T-helper 1 cell treated with Interleukin-12 subunit alpha and Interleukin-12 subunit beta and Interleukin-4 antibody, amounts not matched to agents 30 μg/mL and 1 μg/mL, for 36 hours (primary cell): ENCODE measurements around the gene FN3KRP.

Experiments
- H3K27ac Mint-ChIP-seq: one replicate; pipeline ENCODE4 v1.8.0; 2021; ENCODE audit warnings: mild to moderate bottlenecking, mixed read lengths
- H3K27me3 Mint-ChIP-seq: one replicate; pipeline ENCODE4 v1.8.0; 2021; ENCODE audit warnings: low read depth, mixed read lengths
- H3K36me3 Mint-ChIP-seq: one replicate; pipeline ENCODE4 v1.8.0; 2021; ENCODE audit warnings: low read depth, mixed read lengths
- H3K4me1 Mint-ChIP-seq: one replicate; pipeline ENCODE4 v1.8.0; 2021; ENCODE audit warnings: low read depth, mixed read lengths
- H3K4me3 Mint-ChIP-seq: one replicate; pipeline ENCODE4 v1.8.0; 2021; ENCODE audit warnings: mild to moderate bottlenecking, moderate library complexity, mixed read lengths
- H3K9me3 Mint-ChIP-seq: one replicate; pipeline ENCODE4 v1.8.0; 2021; ENCODE audit warnings: mixed read lengths

Gene FN3KRP

DNA sequence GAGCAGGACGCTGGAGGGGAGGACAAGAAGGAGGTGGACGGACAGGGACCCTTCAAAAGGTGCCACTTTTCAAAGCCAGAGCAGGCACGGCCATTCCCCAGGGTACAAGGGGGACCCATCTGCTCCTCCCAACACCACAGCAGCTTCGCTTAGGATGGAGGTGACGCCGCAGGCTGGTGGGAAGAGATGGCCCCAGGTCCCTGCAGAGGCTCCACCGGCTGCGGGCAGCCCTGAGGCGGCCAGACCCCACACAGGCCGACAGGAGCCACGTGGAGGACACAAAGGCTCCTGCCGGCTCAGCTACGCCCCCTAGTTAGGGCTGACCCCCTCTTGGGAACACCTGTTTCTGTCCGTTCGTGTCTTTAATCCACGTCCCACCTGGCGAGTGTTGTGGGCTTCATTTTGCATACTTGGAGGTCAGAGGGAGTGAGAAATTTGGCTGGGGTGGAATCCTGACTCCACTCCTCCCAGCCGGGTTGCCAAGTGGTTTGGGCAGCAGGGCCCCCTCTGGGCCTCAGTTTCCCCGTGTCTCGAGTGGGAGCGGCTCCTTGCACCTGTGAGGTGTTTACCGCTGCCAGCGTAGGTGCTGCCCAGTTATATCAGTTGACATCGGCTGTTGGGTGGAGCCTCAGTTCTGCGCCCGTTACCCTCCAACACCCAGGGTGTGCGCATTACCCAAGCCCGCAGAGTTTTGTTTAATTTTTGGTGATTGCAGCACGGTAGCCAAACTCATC is 5.8 kb upstream of the FN3KRP start:
- no peaks in the 10 kb centered on the region for H3K36me3 Mint-ChIP-seq
- H3K27ac Mint-ChIP-seq, result no peak overlapping the region
- peaks cover 2% of the 10 kb centered on the region for H3K4me1 Mint-ChIP-seq

GRCh38 chr17:82713071-82713723 is 3.3 kb upstream of the FN3KRP start:
- Mint-ChIP-seq H3K36me3 (peaks cover 6% of the 10 kb centered on the region), H3K27me3 (no peaks in the 10 kb centered on the region), H3K27ac (no peak overlapping the region), H3K9me3 (no peaks in the 10 kb centered on the region), H3K4me3 (no peak overlapping the region), H3K4me1 (peaks cover 12% of the 10 kb centered on the region)

More for the DNA sequence above, 5.8 kb upstream of the FN3KRP start:
- Mint-ChIP-seq H3K4me3 (no peak overlapping the region), H3K27me3 (no peaks in the 10 kb centered on the region), H3K9me3 (no peaks in the 10 kb centered on the region)

DNA sequence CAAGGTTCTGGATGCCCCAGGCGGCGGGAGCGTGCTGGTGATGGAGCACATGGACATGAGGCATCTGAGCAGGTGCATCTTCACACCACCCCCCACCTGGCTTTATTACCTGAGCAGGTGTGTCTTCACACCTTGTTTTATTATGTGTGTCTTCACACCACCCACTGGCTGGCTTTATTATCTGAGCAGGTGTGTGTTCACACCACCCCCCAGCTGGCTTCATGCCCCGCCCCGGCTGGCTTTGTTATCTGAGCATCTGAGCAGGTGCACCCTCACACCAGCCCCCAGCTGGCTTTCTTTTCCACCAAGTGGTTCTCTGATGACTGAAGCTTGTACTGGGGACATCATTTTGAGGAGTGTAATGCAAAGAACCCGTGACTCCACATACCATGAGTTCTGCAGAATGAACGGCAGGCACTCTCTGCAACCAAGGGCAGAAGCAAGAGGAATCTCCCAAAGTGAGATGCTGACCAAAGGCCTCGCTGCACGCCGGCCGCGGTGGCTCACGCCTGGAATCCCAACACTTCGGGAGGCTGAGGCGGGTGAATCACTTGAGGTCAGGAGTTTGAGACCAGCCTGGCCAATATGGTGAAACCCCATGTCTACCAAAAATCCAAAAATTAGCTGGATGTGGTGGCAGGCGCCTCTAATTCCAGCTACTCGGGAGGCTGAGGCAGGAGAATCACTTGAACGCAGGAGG is 2.6 kb downstream of the FN3KRP start:
- no peaks in the 10 kb centered on the region for H3K27me3 Mint-ChIP-seq
- H3K9me3 Mint-ChIP-seq, result no peaks in the 10 kb centered on the region
- peaks cover 19% of the 10 kb centered on the region for H3K36me3 Mint-ChIP-seq
- no peak overlapping the region for H3K27ac Mint-ChIP-seq
- peaks cover 12% of the 10 kb centered on the region for H3K4me1 Mint-ChIP-seq
- no peak overlapping the region for H3K4me3 Mint-ChIP-seq

DNA sequence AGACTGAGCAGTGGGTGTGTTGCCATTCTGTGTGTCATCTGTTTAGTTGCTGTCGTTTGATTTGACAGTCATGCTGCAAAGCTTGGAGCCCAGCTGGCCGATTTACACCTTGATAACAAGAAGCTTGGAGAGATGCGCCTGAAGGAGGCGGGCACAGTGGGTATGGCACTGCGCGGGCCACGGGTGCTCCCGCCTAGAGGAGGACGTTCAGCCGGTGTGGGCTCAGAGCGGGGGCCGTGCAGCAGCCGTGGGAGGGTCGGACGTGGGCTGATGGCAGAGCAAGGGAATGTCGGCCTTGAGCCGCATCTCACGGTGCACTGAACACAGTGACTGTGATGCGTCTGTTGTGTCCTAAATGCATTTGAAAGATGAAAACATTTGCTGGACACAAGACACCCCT is 3.7 kb downstream of the FN3KRP start:
- Mint-ChIP-seq H3K27me3 (no peaks in the 10 kb centered on the region), H3K9me3 (no peaks in the 10 kb centered on the region), H3K27ac (no peak overlapping the region), H3K4me1 (peaks cover 12% of the 10 kb centered on the region), H3K36me3 (peaks cover 19% of the 10 kb centered on the region), H3K4me3 (no peak overlapping the region)

GRCh38 chr17:82722341-82723013 is 6.0 kb downstream of the FN3KRP start:
- H3K27ac Mint-ChIP-seq, result no peak overlapping the region
- H3K9me3 Mint-ChIP-seq, result no peaks in the 10 kb centered on the region
- H3K4me1 Mint-ChIP-seq, result peaks cover 6% of the 10 kb centered on the region
- peaks cover 20% of the 10 kb centered on the region for H3K36me3 Mint-ChIP-seq
- H3K27me3 Mint-ChIP-seq, result no peaks in the 10 kb centered on the region
- no peak overlapping the region for H3K4me3 Mint-ChIP-seq

DNA sequence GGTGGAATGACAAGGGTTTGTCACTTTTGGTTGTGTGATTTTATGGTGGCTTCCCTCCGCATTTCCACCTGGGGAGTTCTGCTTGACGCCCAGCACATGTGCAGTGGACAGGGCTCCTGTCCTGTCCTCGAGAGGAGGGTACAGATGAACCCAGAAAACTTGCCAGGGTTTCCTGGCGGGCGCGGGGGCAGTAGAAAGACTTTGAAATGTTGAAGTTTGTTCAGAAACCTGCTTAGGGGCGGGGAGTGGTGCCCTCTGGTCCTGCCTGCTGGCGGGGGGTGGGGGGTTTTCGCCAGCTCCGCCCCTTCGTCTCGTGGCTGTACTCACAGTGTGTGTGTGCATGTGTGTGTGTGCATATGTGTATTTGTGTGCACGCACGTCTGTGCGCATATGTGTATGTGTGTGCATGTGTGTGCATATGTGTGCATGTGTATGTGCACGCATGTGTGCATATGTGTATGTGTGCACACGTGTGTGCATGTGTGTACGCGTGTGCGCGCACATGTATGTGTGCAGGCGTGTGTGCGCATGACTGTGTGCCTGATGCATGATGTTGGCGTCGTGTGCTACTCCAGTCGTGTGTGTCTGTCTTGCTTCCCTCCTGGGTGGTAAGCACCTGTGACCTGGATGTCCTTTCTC is 6.8 kb downstream of the FN3KRP start:
- no peaks in the 10 kb centered on the region for H3K4me1 Mint-ChIP-seq
- H3K36me3 Mint-ChIP-seq, result peaks cover 21% of the 10 kb centered on the region
- H3K9me3 Mint-ChIP-seq, result no peaks in the 10 kb centered on the region

DNA sequence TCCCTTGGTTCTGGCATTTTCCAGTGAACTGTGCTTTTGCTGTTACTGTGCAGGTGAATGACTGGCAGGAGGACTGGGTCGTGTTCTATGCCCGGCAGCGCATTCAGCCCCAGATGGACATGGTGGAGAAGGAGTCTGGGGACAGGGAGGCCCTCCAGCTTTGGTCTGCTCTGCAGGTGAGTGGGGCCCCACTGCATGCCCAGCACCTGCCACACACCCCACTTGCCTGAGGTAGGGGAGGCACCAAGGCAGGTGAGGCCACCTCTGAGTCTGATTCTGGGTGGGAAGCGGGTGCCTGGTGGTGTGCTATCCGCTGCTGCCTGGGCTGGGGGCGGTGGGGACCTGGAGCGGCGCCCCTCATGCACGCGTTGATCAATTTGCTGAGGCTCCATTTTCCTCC is 9.9 kb downstream of the FN3KRP start:
- Mint-ChIP-seq H3K27ac (no peak overlapping the region), H3K36me3 (peaks cover 28% of the 10 kb centered on the region), H3K27me3 (no peaks in the 10 kb centered on the region), H3K4me1 (no peaks in the 10 kb centered on the region), H3K4me3 (no peak overlapping the region), H3K9me3 (no peaks in the 10 kb centered on the region)

More for the DNA sequence above, 6.8 kb downstream of the FN3KRP start:
- Mint-ChIP-seq H3K4me3 (no peak overlapping the region), H3K27ac (no peak overlapping the region), H3K27me3 (no peaks in the 10 kb centered on the region)

DNA sequence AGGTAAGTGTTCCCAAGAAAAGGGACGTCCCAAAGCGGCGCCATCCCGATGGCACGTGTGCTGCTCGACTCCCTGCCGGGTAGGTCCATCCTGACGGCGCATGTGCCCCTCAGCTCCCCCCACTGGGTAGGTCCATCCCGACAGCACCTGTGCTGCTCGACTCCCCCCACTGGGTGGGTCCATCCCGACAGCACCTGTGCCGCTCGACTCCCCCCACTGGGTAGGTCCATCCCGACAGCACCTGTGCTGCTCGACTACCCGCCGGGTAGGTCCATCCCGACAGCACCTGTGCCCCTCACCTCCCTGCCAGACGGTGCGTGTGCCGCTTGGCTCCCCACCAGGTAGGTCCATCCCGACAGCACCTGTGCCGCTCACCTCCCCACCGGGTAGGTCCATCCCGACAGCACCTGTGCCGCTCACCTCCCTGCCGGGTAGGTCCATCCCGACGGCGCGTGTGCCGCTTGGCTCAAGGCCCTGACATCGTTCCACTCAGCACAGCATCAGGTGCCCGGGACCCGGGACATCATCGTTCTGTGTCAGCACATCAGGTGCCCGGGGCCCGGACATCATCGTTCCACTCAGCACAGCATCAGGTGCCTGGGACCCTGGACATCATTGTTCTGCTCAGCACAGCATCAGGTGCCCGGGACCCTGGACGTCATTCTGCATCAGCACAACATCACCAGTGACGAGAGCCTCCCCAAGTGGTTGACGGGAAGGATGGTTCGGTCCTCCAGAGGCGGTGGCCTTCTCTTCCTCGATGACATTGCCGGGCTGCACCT is 13.2 kb downstream of the FN3KRP start:
- no peak overlapping the region for H3K27ac Mint-ChIP-seq
- H3K36me3 Mint-ChIP-seq, result peaks cover 35% of the 10 kb centered on the region
- no peak overlapping the region for H3K4me3 Mint-ChIP-seq
- no peaks in the 10 kb centered on the region for H3K4me1 Mint-ChIP-seq
- H3K27me3 Mint-ChIP-seq, result no peaks in the 10 kb centered on the region
- H3K9me3 Mint-ChIP-seq, result peaks cover 8% of the 10 kb centered on the region

GRCh38 chr17:82732118-82732743 is 15.7 kb downstream of the FN3KRP start:
- H3K9me3 Mint-ChIP-seq, result peaks cover 8% of the 10 kb centered on the region
- H3K27ac Mint-ChIP-seq, result no peak overlapping the region
- H3K4me3 Mint-ChIP-seq, result no peak overlapping the region
- H3K4me1 Mint-ChIP-seq, result no peaks in the 10 kb centered on the region
- peaks cover 35% of the 10 kb centered on the region for H3K36me3 Mint-ChIP-seq
- H3K27me3 Mint-ChIP-seq, result no peaks in the 10 kb centered on the region

- Mint-ChIP-seq H3K27ac (no peak within 1 kb of the TSS), H3K36me3 (peaks cover 29% of the 10 kb centered on the region), H3K4me1 (no peaks in the 10 kb centered on the region), H3K4me3 (peak within 1 kb of the TSS; percentile 50), H3K27me3 (no peaks in the 10 kb centered on the region), H3K9me3 (peaks cover 14% of the 10 kb centered on the region)
Observed at GRCh38 chr17:82734987-82735866, 18.7 kb downstream of the FN3KRP start, which contains the start of gene FN3K. FN3K (plus strand) TSS chr17:82735615; CDS start chr17:82735637, 22 bp downstream.

DNA sequence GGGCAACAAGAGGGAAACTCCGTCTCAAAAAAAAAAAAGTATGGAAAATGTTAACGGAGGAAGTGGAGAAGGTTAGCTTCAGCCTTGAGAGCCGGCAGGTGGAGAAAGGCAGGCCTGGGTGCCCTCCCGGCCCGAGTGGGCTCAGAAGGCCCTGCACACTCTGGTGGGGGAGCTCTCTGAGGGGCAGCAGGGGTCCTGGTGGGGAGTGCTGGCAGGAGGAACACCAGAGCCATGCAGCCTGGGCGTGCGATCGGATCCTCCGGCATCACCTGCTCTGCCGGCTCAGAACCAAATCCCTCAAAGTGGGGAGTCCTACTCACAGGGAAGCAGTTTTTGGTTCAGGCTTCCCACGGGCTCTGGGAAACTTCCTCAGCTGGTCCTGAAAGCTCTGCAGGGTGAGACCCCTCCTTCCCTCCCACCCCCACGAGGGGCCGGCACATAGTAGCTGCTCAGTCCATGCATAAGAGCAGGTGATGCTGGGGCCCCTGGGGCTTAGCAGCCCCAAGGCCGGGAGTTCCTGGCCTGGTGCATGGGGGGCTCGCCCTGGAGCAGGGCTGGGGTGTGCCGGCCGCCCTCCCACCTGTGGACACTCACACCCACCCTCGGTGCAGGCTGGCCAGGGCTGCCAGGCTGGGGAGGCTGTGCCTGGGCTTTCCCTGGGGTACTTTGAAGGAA is 20.1 kb downstream of the FN3KRP start:
- peaks cover 27% of the 10 kb centered on the region for H3K9me3 Mint-ChIP-seq
- H3K27me3 Mint-ChIP-seq, result no peaks in the 10 kb centered on the region
- H3K27ac Mint-ChIP-seq, result no peak overlapping the region
- no peak overlapping the region for H3K4me3 Mint-ChIP-seq
- peaks cover 37% of the 10 kb centered on the region for H3K36me3 Mint-ChIP-seq
- no peaks in the 10 kb centered on the region for H3K4me1 Mint-ChIP-seq
